ENCODE measurements around the gene GALNT13. TPM values are rescaled to one million over a fixed set of nuclear protein-coding genes. Genes with fewer than 3 reads are reported as not detected.

Gene GALNT13
- total RNA-seq, 1 donor, result 1.7 TPM

- TF ChIP-seq, protein P1, sequence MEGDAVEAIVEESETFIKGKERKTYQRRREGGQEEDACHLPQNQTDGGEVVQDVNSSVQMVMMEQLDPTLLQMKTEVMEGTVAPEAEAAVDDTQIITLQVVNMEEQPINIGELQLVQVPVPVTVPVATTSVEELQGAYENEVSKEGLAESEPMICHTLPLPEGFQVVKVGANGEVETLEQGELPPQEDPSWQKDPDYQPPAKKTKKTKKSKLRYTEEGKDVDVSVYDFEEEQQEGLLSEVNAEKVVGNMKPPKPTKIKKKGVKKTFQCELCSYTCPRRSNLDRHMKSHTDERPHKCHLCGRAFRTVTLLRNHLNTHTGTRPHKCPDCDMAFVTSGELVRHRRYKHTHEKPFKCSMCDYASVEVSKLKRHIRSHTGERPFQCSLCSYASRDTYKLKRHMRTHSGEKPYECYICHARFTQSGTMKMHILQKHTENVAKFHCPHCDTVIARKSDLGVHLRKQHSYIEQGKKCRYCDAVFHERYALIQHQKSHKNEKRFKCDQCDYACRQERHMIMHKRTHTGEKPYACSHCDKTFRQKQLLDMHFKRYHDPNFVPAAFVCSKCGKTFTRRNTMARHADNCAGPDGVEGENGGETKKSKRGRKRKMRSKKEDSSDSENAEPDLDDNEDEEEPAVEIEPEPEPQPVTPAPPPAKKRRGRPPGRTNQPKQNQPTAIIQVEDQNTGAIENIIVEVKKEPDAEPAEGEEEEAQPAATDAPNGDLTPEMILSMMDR (IDR thresholded peaks at IDR 0.05; ENCODE audit: insufficient read depth, low read depth, low read length), result no peak
- no peak overlapping the region for H3K4me3 ChIP-seq (ENCODE audit: low read depth, low read length)
- DNase-seq (ENCODE audit: low read depth), result no peak
These were observed 15.1 kb downstream of the GALNT13 start for GRCh38 chr2:153886833-153887232.

DNA sequence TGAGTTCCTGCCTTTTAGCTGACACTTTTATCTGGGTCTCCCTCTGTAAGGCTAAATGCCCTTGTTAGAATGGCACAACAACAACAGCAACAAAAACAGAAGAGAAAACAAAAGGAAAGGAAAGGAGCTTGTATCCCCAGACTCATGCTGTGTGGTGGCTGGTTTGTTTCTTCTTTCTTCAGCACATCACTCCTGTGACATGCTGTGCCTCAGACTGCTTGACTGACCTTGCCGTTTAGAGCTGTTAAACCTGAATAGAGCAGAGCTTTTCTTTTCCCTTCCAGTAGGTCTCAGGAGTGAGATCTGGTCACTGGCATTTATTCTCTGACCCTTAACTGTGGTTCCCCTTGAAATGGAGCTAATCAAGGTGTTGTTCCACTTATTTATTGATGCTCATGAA is 18.9 kb downstream of the GALNT13 start:
- no peak overlapping the region for H3K4me3 ChIP-seq (ENCODE audit: low read depth, low read length)
- TF ChIP-seq, protein P1 (IDR thresholded peaks at IDR 0.05; ENCODE audit: insufficient read depth, low read depth, low read length), result no peak
- DNase-seq (ENCODE audit: low read depth), result no peak

- no peak overlapping the region for H3K4me3 ChIP-seq (ENCODE audit: low read depth, low read length)
- DNase-seq (ENCODE audit: low read depth), result no peak
- TF ChIP-seq, protein P1 (IDR thresholded peaks at IDR 0.05; ENCODE audit: insufficient read depth, low read depth, low read length), result no peak
These were observed 19.3 kb downstream of the GALNT13 start for GRCh38 chr2:153891051-153891450.

- DNase-seq (ENCODE audit: low read depth), result no peak
- H3K4me3 ChIP-seq (ENCODE audit: low read depth, low read length), result no peak overlapping the region
- TF ChIP-seq, protein P1 (IDR thresholded peaks at IDR 0.05; ENCODE audit: insufficient read depth, low read depth, low read length), result no peak
These were observed 41.2 kb downstream of the GALNT13 start for GRCh38 chr2:153912798-153913396.

DNA sequence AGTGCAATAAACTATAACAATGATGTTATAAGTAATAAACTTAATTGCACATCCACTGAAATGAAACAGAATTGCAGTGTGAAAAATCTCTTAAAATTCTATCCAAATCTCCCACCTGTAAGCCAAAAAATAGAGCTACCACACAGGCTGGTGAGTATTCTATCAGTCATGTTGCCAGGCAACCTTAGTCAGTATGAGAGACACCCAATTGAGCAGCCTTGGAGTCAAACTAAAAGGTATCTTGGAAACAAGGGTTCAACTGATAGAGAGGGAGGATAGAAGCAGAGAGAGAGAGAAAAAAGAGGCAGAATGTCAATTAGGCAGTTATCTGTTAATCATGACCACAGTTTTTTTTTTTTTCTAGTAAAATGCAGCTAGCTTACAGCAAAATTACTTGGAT is 45.8 kb downstream of the GALNT13 start:
- TF ChIP-seq, protein P1 (IDR thresholded peaks at IDR 0.05; ENCODE audit: insufficient read depth, low read depth, low read length), result no peak
- no peak overlapping the region for H3K4me3 ChIP-seq (ENCODE audit: low read depth, low read length)

GRCh38 chr2:153935511-153935910 is 63.8 kb downstream of the GALNT13 start:
- DNase-seq (ENCODE audit: low read depth), result no peak
- TF ChIP-seq, protein P1 (IDR thresholded peaks at IDR 0.05; ENCODE audit: insufficient read depth, low read depth, low read length), result no peak
- no peak overlapping the region for H3K4me3 ChIP-seq (ENCODE audit: low read depth, low read length)

More for the DNA sequence above, 45.8 kb downstream of the GALNT13 start:
- no peak for DNase-seq (ENCODE audit: low read depth)
